Superior temporal gyrus (tissue), 1 donor: ENCODE measurements around the gene IL17F.
"Not testable (repeated sequence)": the region's sequence is repeated elsewhere in the genome, so short reads cannot be mapped to it uniquely, and the experiment has no call there.

Source experiments
- DNase-seq: peaks from one replicate; pipeline ENCODE4 v3.0.0-alpha.2; 2016; ENCODE audit errors: extremely low spot score

IL17F gene

GRCh38 chr6:52245425-52245824 lies 1.1 kb upstream of the IL17F start:
- no peak for DNase-seq

DNA sequence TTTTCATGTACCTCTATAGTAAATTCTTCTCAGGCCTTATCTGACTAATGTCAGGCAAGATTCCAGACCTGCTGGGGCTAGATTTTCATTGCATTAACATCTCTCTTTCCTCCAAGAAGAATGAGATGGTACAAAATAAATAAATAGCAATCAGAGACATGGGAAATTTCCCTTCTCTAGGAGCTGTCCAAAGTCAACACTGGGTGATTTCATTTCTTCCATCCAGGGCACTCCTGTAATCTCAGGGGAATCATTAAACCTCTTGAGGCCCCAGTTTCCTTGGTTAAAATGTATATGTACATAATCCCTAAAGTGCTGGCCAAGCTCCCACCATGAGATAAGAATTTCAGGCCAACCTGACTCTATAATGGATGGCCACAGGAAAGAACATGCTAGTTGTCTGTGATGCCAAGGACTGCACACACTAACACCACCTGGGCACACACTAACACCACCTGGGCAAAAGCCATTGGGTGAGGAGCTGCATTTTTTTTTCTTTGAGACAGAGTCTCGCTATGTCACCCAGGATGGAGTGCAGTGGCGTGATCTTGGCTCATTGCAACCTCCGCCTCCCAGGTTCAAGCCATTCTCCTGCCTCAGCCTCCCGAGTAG lies 912 bp downstream of the IL17F start:
- no peak for DNase-seq

DNA sequence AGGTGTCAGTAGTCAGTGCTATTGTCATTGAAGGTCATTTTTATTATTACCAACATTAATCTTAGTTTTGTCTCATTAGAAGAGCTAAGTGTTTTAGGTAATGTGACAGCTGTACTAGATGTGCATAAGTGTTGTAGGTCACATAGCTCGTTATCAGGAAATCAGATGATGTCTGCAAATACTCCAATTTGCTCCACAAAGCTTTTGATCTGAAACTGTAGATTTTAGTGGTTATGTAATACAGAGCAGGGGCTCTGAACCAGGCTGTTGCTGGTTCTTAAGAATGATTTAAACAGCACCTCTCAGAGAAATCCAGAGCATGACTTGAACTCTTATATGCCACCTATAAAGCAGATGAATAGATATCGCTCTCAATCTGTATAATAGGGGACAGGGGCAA lies 2.5 kb downstream of the IL17F start:
- no peak for DNase-seq

- no peak for DNase-seq
Measured at GRCh38 chr6:52233975-52234823, 10.1 kb downstream of the IL17F start.

DNA sequence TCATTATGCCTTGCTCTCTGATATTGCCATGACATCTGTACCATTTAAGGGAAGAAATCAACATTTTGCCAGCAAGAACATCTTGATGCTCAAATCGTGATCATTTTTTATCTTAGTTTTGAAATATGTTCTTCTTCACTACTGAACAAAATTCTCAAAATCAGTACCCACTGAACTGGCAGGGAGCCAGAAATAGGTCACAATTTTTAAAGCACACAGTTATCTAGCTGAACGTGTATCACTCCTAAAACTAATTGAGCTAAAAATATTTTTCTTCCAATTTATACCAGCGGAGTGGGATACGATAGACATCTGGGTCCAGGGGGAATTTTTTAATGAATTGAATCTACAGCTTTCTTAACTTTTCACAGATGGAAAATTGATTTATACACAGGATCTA lies 11.3 kb downstream of the IL17F start:
- DNase-seq: no peak

DNA sequence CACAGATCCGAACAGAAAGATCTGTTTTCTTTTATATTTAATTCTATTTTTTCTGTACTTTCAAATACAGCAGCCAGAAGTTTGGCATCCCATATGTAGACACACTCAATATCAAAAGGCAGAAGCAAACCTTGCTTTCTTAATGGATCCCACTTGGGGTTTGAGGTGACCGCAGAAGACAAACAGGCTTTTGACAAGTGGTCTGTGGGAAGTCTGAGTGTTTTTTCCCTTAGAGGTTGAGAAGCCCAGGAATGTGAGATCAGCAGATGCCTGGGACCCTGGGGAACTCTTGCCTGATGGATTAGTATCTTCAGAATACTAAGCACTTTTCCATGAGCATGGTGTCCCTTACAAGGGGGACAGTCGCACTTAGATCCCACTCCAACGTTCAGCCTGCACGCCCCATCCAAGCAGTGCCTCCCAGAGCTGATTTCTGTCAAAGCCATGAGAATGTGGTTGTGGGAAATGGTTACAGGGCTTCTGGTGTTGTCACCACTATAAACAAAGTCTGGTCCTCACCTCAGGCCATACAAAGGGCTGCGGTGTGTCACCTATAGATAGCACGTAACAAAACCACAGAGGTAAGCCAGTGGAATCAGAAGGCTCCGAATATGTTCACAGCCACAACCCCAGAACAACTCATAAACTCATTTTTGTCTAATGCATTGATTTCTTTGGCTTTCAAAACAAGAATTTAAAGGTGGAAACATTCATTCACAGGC lies 12.7 kb downstream of the IL17F start:
- no peak for DNase-seq

GRCh38 chr6:52230685-52231084 lies 13.6 kb downstream of the IL17F start:
- no peak for DNase-seq

DNA sequence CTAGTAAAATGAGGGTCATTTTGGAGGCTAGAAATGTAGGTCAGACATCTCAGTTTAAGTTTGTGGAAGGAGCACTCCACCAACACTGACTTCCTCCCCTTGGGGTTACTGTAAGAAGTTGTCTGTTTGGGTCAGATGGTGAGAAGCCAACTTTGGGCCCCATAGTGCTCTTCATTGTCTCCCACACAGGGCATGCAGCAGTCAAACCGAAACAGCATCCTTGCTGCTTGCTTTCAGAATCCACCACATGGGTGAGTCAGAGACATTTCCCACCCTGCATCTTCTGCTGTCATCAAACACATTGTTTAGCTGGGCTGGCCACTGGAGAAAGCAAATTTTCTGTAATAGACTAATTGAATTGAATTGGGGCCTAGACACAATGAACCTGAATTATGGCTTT lies 16.8 kb downstream of the IL17F start:
- no peak for DNase-seq

DNA sequence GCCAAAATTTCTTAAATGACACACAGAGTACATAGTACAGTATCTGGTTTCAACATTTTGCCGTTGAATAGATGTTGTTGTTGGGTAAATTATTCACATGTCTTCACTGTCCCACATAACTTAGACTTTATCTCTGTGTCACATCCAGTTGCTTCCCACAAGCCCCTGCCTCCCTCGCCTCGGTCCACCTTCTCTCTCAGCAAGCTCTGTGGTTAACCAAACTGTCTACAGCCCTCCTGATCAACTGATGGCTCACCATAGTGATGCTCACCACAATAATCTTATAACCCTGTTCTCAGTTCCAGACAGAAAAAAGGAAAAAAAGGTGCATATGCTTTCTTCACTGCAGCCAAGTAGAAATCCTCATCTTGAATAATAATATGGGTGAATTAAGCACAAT lies 23.0 kb downstream of the IL17F start:
- DNase-seq: no peak

- no peak for DNase-seq
Measured at GRCh38 chr6:52217761-52218160, 26.5 kb downstream of the IL17F start.

DNA sequence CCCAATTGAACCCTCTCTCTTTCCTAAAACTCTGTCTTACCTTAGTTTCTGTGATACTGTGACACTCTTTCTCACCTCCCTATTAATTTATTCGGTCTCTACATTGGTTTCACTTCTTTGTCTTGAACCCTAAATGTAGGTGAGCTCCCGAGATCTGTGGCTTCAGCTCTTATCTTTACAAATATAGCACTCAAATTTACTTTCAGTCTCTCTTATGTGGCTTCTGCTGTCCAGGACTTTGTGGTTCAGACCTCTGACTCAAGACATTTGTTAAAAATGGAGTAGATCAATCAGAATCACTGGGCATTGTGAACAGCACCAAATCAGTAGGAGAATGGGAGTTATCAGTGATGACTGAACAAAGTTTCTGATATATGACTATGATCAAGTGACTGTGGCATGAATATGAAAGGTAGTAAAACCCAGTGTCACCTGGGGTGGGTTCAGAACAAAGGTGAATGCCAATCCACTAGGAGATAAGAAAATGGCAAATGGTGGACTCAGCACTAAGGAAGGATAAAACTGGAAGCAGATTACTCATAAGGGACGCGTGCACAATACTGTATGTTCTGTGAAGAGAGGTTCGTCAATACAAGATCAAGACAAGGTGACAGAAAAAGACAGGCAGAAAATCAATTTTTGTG lies 27.2 kb downstream of the IL17F start:
- DNase-seq: no peak

- DNase-seq: no peak
Measured at GRCh38 chr6:52215787-52216186, 28.5 kb downstream of the IL17F start.

DNA sequence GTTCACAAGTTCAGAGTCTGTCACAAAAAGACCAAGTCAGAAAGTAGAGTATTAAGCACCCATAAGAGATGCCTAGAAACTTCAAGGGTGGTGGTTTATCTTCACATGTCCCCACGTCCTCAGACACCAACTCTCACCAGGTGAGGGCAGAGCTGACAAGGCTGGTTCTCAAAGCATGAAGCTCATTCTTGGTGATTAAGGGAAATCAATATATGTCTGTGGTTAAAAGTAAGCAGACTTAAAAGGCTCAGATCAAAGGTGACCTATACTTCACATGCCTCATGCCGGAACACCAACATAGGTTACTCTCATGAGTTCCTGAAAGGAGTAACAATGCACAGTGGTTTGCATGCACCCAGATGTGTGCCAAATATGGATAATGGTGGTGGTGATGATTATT lies 31.2 kb downstream of the IL17F start:
- DNase-seq: no peak

DNA sequence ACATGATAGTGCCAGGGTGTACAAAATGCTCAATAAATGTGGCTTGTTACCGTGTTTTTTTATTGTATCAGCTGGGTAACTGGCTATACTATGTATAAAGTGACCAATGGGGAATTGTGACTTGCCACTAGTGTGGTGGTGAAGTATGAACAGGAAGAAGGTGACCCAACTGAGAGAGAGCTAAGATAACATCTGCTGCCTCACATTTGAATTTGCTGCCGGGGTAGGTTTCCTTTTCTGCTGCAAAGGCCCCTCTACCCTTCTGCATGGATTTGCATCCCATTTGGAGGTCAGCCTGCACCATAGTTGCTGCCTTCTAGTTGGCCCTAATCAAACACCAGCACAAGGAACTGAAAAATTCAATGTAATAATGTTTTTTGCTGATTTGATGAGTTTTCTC lies 34.1 kb downstream of the IL17F start:
- DNase-seq: no peak

DNA sequence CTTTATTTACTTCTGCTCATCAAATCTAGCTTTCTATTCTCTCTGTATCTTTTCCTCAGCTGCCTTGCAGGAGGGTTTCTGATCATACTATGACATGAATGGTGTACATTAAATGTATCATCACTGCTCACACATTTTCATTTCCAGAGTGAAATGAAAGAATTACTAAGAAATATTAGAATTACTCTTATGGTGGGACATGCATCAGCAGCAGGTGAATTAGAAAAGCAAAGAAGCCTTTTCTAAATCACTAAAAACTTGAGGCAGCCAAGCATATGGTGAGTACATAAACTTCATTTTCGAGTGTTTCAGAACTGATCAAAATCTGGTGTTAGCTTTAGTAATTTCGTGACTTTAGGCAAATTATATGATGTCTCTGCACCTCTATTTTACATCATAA lies 34.5 kb downstream of the IL17F start:
- DNase-seq: no peak

GRCh38 chr6:52208612-52209011 lies 35.7 kb downstream of the IL17F start:
- DNase-seq: no peak

GRCh38 chr6:52207066-52207465 lies 37.2 kb downstream of the IL17F start:
- DNase-seq: no peak

- no peak for DNase-seq
Measured at GRCh38 chr6:52201493-52201892, 42.8 kb downstream of the IL17F start.

DNA sequence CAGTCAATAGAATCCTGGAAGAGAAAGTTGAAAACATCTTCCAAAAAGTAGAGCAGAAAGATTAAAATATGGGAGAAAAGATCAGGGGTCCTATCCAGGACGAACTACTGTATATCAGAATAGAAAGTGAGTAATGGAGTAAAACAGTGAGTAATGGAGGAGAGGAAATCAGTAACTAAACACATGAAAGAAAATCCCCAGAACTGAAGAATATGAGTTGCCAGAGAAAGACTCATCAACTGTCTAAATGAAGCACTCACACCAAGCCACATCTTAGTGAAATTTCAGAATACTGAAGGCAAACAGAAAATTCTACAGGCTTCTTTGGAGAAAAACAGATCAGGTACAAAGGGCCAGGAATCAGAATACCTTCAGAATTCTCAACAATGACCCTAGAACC lies 43.3 kb downstream of the IL17F start:
- no peak for DNase-seq

- DNase-seq: not testable (repeated sequence)
Measured at GRCh38 chr6:52200088-52200487, 44.2 kb downstream of the IL17F start.

- DNase-seq: no peak
Measured at GRCh38 chr6:52195886-52196285, 48.4 kb downstream of the IL17F start.

DNA sequence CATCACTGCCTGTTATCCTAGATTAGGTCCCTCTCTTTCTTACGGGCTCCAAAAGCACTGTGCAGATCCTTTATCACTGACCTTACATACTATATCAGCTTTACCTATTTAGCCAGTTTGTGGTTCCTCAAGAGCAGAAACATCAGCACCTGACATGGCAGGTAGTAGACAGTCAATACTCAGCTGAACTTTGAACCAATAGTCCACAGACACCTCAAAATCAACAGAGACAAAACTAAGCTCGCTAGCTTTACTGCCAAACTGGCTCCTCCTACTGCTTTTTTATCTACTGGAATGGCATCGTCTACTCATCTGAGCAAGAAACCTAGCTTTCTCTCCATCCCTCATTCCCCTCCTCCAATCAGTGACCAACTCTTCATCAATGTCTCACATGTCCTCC lies 52.5 kb downstream of the IL17F start:
- no peak for DNase-seq
